DOHH2 (cell line): ENCODE data around the gene CERK.
A peak's percentile ranks its signal among the peaks of the same experiment; 100 is the strongest.

Source experiments
- H3F3A ChIP-seq: fragments of 200-600 bp; sonication (generic), shearing (Covaris generic); 2 replicates; pipeline ENCODE4 v1.6.0; 2016; ENCODE audit warnings: antibody characterized with exemption, mild to moderate bottlenecking; ENCODE audit not compliant: control insufficient read depth, insufficient read depth
- H3K27ac ChIP-seq: fragments of 200-600 bp; sonication (generic); 2 replicates; pipeline ENCODE4 v1.5.1; 2014; ENCODE audit warnings: low read depth, mild to moderate bottlenecking, low read length, moderate library complexity
- H3K27me3 ChIP-seq: fragments of 200-600 bp; sonication (generic); 2 replicates; pipeline ENCODE4 v1.6.1; 2014; ENCODE audit warnings: mild to moderate bottlenecking, low read length, mixed read lengths; ENCODE audit not compliant: control insufficient read depth
- H3K36me3 ChIP-seq: fragments of 200-600 bp; sonication (generic); 2 replicates; pipeline ENCODE4 v1.6.1; 2014; ENCODE audit warnings: mild to moderate bottlenecking, low read length, moderate library complexity, mixed read lengths; ENCODE audit not compliant: control insufficient read depth
- H3K4me1 ChIP-seq: fragments of 200-600 bp; sonication (generic); 2 replicates; pipeline ENCODE4 v1.6.1; 2014; ENCODE audit warnings: mild to moderate bottlenecking, low read length, mixed read lengths; ENCODE audit not compliant: control insufficient read depth
- H3K4me2 ChIP-seq: fragments of 200-600 bp; sonication (generic); 2 replicates; pipeline ENCODE4 v1.6.0; 2014; ENCODE audit warnings: mild to moderate bottlenecking, low read length, moderate library complexity
- H3K4me3 ChIP-seq: fragments of 200-600 bp; sonication (generic); 2 replicates; pipeline ENCODE4 v1.5.1; 2014; ENCODE audit warnings: mild to moderate bottlenecking, low read length, mixed read lengths
- H3K79me2 ChIP-seq: fragments of 200-600 bp; sonication (generic); 2 replicates; pipeline ENCODE4 v1.6.1; 2014; ENCODE audit warnings: mild to moderate bottlenecking, low read length, mixed read lengths; ENCODE audit not compliant: control insufficient read depth
- H3K9me2 ChIP-seq: fragments of 200-600 bp; sonication (generic); replicated peaks from 2 replicates; pipeline ENCODE4 v1.6.1; 2014; ENCODE audit warnings: mild to moderate bottlenecking, low read length, mixed read lengths; ENCODE audit not compliant: control insufficient read depth
- H3K9me3 ChIP-seq: fragments of 200-600 bp; sonication (generic); 2 replicates; pipeline ENCODE4 v1.6.1; 2014; ENCODE audit warnings: antibody characterized with exemption, low read length, mixed read lengths; ENCODE audit not compliant: control insufficient read depth, insufficient read depth
- H4K20me1 ChIP-seq: fragments of 200-600 bp; sonication (generic); 2 replicates; pipeline ENCODE4 v1.6.0; 2014; ENCODE audit warnings: low read depth, mild to moderate bottlenecking, antibody characterized with exemption, low read length, moderate library complexity; ENCODE audit not compliant: control insufficient read depth, insufficient read depth
- CTCF ChIP-seq: fragments of 200-600 bp; sonication (generic); IDR thresholded peaks from one replicate; pipeline ENCODE4 v1.5.1; 2014; ENCODE audit warnings: antibody characterized with exemption, mild to moderate bottlenecking, low read depth, low read length; ENCODE audit not compliant: poor library complexity, severe bottlenecking
- EZH2phosphoT487 ChIP-seq: fragments of 200-600 bp; sonication (generic); IDR thresholded peaks from 2 replicates; pipeline ENCODE4 v1.6.1; 2017; ENCODE audit warnings: borderline replicate concordance, mild to moderate bottlenecking, antibody characterized with exemption, low read length, moderate library complexity, mixed read lengths

The CERK gene

GRCh38 chr22:46781291-46781690, 43.2 kb upstream of the CERK start:
- H4K20me1 ChIP-seq: peaks cover 20% of the 10 kb centered on the region
- H3K9me2 ChIP-seq: no peaks in the 10 kb centered on the region

GRCh38 chr22:46780453-46780852, 42.4 kb upstream of the CERK start:
- Histone ChIP-seq H3K9me2 (no peaks in the 10 kb centered on the region), H3K9me3 (peaks cover 5% of the 10 kb centered on the region; the same call in 1 of the 2 replicates), H3K4me1 (peaks cover 68% of the 10 kb centered on the region), H3K27me3 (no peaks in the 10 kb centered on the region), H3K4me2 (peak overlapping the region; percentile 48), H4K20me1 (peaks cover 20% of the 10 kb centered on the region), H3K36me3 (peaks cover 86% of the 10 kb centered on the region), H3K79me2 (peaks cover 100% of the 10 kb centered on the region), H3K4me3 (peak overlapping the region; percentile 30; the same call in 1 of the 2 replicates), H3F3A (peaks cover 13% of the 10 kb centered on the region), H3K27ac (no peak overlapping the region)
- TF ChIP-seq EZH2phosphoT487: no peak
- no peak for TF ChIP-seq CTCF

More at GRCh38 chr22:46781291-46781690, 43.2 kb upstream of the CERK start:
- peaks cover 87% of the 10 kb centered on the region for H3K36me3 ChIP-seq
- no peak overlapping the region; the same call in 1 of the 2 replicates for H3K4me2 ChIP-seq
- no peak overlapping the region for H3K27ac ChIP-seq
- TF ChIP-seq EZH2phosphoT487 (no peak), CTCF (no peak)
- no peak overlapping the region for H3K4me3 ChIP-seq
- H3K9me3 ChIP-seq: peaks cover 9% of the 10 kb centered on the region; the same call in 1 of the 2 replicates
- H3K79me2 ChIP-seq: peaks cover 100% of the 10 kb centered on the region
- peaks cover 59% of the 10 kb centered on the region for H3K4me1 ChIP-seq
- H3F3A ChIP-seq: peaks cover 5% of the 10 kb centered on the region
- H3K27me3 ChIP-seq: no peaks in the 10 kb centered on the region

- no peak overlapping the region for H3K4me3 ChIP-seq
These were observed 41.6 kb upstream of the CERK start for GRCh38 chr22:46779651-46780050.

More at GRCh38 chr22:46779651-46780050, 41.6 kb upstream of the CERK start:
- TF ChIP-seq EZH2phosphoT487: no peak
- TF ChIP-seq CTCF: no peak
- Histone ChIP-seq H3K27ac (no peak overlapping the region), H3K4me1 (peaks cover 76% of the 10 kb centered on the region), H3K4me2 (peak overlapping the region; percentile 34), H3K27me3 (no peaks in the 10 kb centered on the region), H4K20me1 (peaks cover 16% of the 10 kb centered on the region), H3K9me3 (peaks cover 1% of the 10 kb centered on the region; the same call in 1 of the 2 replicates), H3K9me2 (no peaks in the 10 kb centered on the region), H3F3A (peaks cover 21% of the 10 kb centered on the region), H3K79me2 (peaks cover 98% of the 10 kb centered on the region), H3K36me3 (peaks cover 78% of the 10 kb centered on the region)
